ENCODE measurements around the gene FRRS1.

- no peak for TF ChIP-seq CTCF (conservative IDR thresholded peaks at IDR 0.05; ENCODE audit: low read depth, low read length)
- no peak for TF ChIP-seq EZH2 (IDR thresholded peaks at IDR 0.05; ENCODE audit: borderline replicate concordance, low read depth, low read length, poor library complexity, severe bottlenecking)
Observed at GRCh38 chr1:99702221-99702620, 64.2 kb downstream of the FRRS1 start.

All from A673 (cell line).